HCT116 (cell line): ENCODE results near the gene ACYP1. TPM values are rescaled to one million over a fixed set of nuclear protein-coding genes. Genes with fewer than 3 reads are reported as not detected.

Source experiments
- ATAC-seq: fragments of 200-7000 bp; cut with Tn5 transposase; 2 replicates; pipeline ENCODE4 v1.9.1; 2020; ENCODE audit warnings: mild to moderate bottlenecking, moderate library complexity
- BruUV-seq: library from RNA; stranded (reverse); fragments of 400-500 nt; replicated peaks from 2 replicates; lab custom pipeline; 2021; lab: Mats Ljungman, UMichigan
- CTCF ChIA-PET: fragments of 300-600 bp; sonication (Branson Sonifier 250); formaldehyde crosslinking; loops from one replicate; lab custom pipeline; 2021; ENCODE audit warnings: antibody characterized with exemption; lab: Charles Lee
- POLR2A ChIA-PET: fragments of 300-600, 350-600 bp; sonication (Branson Sonifier 250); formaldehyde crosslinking; loops from one replicate; lab custom pipeline; 2021; ENCODE audit warnings: antibody characterized with exemption; lab: Charles Lee
- RAD21 ChIA-PET, 2 experiments: fragments of 300-600 bp; sonication (Branson Sonifier 250); formaldehyde crosslinking; loops; one replicate each; lab custom pipeline; 2023; ENCODE audit warnings: low total read pairs in 2 of 2; ENCODE audit not compliant: uncharacterized antibody in 2 of 2, unreplicated experiment in 2 of 2, low non-redundant PET in 1 of 2; lab: Charles Lee
- DNase-seq: peaks from one replicate; pipeline ENCODE4 v3.0.0-alpha.2; 2010; ENCODE audit warnings: low read depth, low spot score
- H2AFZ ChIP-seq: fragments of 200-600 bp; shearing (Covaris generic), sonication (generic); 2 replicates; pipeline ENCODE4 v1.6.1; 2017; ENCODE audit warnings: low read depth, mixed run types, mixed read lengths, antibody characterized with exemption, low read length; ENCODE audit not compliant: poor library complexity, severe bottlenecking
- H3K27ac ChIP-seq: 2 replicates; pipeline ENCODE4 v1.5.1; 2012; ENCODE audit warnings: low read depth, low read length
- H3K27me3 ChIP-seq: fragments of 200-600 bp; sonication (generic); 2 replicates; pipeline ENCODE4 v1.6.1; 2016; ENCODE audit warnings: mixed run types, low read length, mixed read lengths; ENCODE audit not compliant: insufficient read depth
- H3K36me3 ChIP-seq, 2 experiments: fragments of 200-500 bp in 1 of 2; fragments of 200-600 bp in 1 of 2; sonication (Bioruptor generic) in 1 of 2; sonication (generic) in 1 of 2; 2 replicates each; pipeline versions ENCODE4 v1.5.1 to v1.6.1; 2014 to 2016; ENCODE audit warnings: low read length in 2 of 2, inconsistent platforms in 1 of 2, mixed read lengths in 1 of 2, mixed run types in 1 of 2; ENCODE audit not compliant: insufficient read depth in 2 of 2, control insufficient read depth in 1 of 2
- H3K4me1 ChIP-seq, 2 experiments: fragments of 200-600 bp in 1 of 2; sonication (generic) in 1 of 2; 2 replicates each; pipeline versions ENCODE4 v1.5.1 to v1.6.1; 2012 to 2017; ENCODE audit warnings: low read length in 2 of 2, inconsistent platforms in 1 of 2, mild to moderate bottlenecking in 1 of 2, mixed read lengths in 1 of 2, mixed run types in 1 of 2, moderate library complexity in 1 of 2; ENCODE audit not compliant: insufficient read depth in 2 of 2, control insufficient read depth in 1 of 2
- H3K4me2 ChIP-seq: fragments of 200-600 bp; sonication (generic); 2 replicates; pipeline ENCODE4 v1.6.1; 2017; ENCODE audit warnings: mixed run types, low read length, mixed read lengths
- H3K4me3 ChIP-seq, 2 experiments: fragments of 200-600 bp in 1 of 2; sonication (generic) in 1 of 2; replicated peaks in 1 of 2; 2 replicates each; pipeline ENCODE4 v1.5.1; 2011 to 2016; ENCODE audit warnings: low read length in 2 of 2, control low read depth in 1 of 2, low read depth in 1 of 2, mild to moderate bottlenecking in 1 of 2, mixed read lengths in 1 of 2, mixed run types in 1 of 2
- H3K79me2 ChIP-seq: fragments of 200-600 bp; sonication (generic); 2 replicates; pipeline ENCODE4 v1.6.1; 2017; ENCODE audit warnings: mild to moderate bottlenecking, mixed run types, low read length, moderate library complexity, mixed read lengths; ENCODE audit not compliant: insufficient read depth
- H3K9ac ChIP-seq: fragments of 200-600 bp; sonication (generic); 2 replicates; pipeline ENCODE4 v1.6.1; 2016; ENCODE audit warnings: low read length, mixed read lengths
- H3K9me2 ChIP-seq: fragments of 200-600 bp; sonication (generic), shearing (Covaris generic); 2 replicates; pipeline ENCODE4 v1.6.1; 2017; ENCODE audit warnings: mixed run types, mild to moderate bottlenecking, moderate library complexity; ENCODE audit not compliant: insufficient read depth
- H3K9me3 ChIP-seq, 2 experiments: fragments of 200-500 bp in 1 of 2; fragments of 200-600 bp in 1 of 2; sonication (Bioruptor generic) in 1 of 2; sonication (generic) in 1 of 2; 2 replicates each; pipeline ENCODE4 v1.6.1; 2014 to 2017; ENCODE audit warnings: low read length in 2 of 2, mixed read lengths in 2 of 2, inconsistent platforms in 1 of 2, low read depth in 1 of 2, mild to moderate bottlenecking in 1 of 2, mixed run types in 1 of 2, moderate library complexity in 1 of 2; ENCODE audit not compliant: control insufficient read depth in 1 of 2, insufficient read depth in 1 of 2
- H4K20me1 ChIP-seq: fragments of 200-600 bp; sonication (generic), shearing (Covaris generic); 2 replicates; pipeline ENCODE4 v1.6.1; 2017; ENCODE audit warnings: mixed run types, mild to moderate bottlenecking, moderate library complexity; ENCODE audit not compliant: insufficient read depth
- CEBPB ChIP-seq: IDR thresholded peaks from 2 replicates; pipeline ENCODE4 v1.6.1; 2012; ENCODE audit warnings: low read depth
- ELF1 ChIP-seq: IDR thresholded peaks from 2 replicates; pipeline ENCODE4 v1.6.1; 2012; ENCODE audit warnings: low read depth, borderline replicate concordance
- EZH2phosphoT487 ChIP-seq: fragments of 200-600 bp; IDR thresholded peaks from 2 replicates; pipeline ENCODE4 v1.6.1; 2018; ENCODE audit warnings: antibody characterized with exemption, borderline replicate concordance
- POLR2A ChIP-seq: IDR thresholded peaks from 2 replicates; pipeline ENCODE4 v1.7.0; 2011; ENCODE audit warnings: borderline replicate concordance; ENCODE audit not compliant: insufficient read depth, insufficient read length; ENCODE audit errors: extremely low read depth
- SIN3A ChIP-seq: IDR thresholded peaks from 2 replicates; pipeline ENCODE4 v1.6.1; 2012; ENCODE audit warnings: low read depth
- SP1 ChIP-seq: IDR thresholded peaks from 2 replicates; pipeline ENCODE4 v1.6.1; 2012; ENCODE audit warnings: low read depth
- SRF ChIP-seq: IDR thresholded peaks from 2 replicates; pipeline ENCODE4 v1.6.1; 2012; ENCODE audit warnings: low read depth
- TCF7L2 ChIP-seq: IDR thresholded peaks from 2 replicates; pipeline ENCODE4 v1.7.0; 2011; ENCODE audit warnings: borderline replicate concordance, inconsistent platforms; ENCODE audit not compliant: insufficient read depth, insufficient read length; ENCODE audit errors: extremely low read depth
- YY1 ChIP-seq: IDR thresholded peaks from 2 replicates; pipeline ENCODE4 v1.6.1; 2011; ENCODE audit warnings: low read length, low read depth, moderate library complexity, mild to moderate bottlenecking; ENCODE audit not compliant: insufficient replicate concordance; ENCODE audit errors: extremely low read depth
- ZFX ChIP-seq: fragments of 450-650 bp; IDR thresholded peaks from 2 replicates; pipeline ENCODE4 v1.6.1; 2017
- intact Hi-C: fragments of 100-400 bp; cut with micrococcal nuclease; formaldehyde crosslinking; loops from 2 replicates; pipeline ENCODE4 v1.10.0; 2022
- total RNA-seq: library from RNA; stranded (reverse); gene quantifications from one replicate; pipeline ENCODE4 v1.2.1, GENCODE V29; 2021; ENCODE audit not compliant: unreplicated experiment
- TF ChIP-seq, protein P1 (sequence below): IDR thresholded peaks from 2 replicates; pipeline ENCODE4 v1.6.1; 2012; ENCODE audit warnings: low read depth
- TF ChIP-seq, protein P2 (sequence below): IDR thresholded peaks from 2 replicates; pipeline ENCODE4 v1.6.1; 2012

ACYP1 gene
- total RNA-seq, 1 experiment from 2014 or later, result 30.7 TPM

DNA sequence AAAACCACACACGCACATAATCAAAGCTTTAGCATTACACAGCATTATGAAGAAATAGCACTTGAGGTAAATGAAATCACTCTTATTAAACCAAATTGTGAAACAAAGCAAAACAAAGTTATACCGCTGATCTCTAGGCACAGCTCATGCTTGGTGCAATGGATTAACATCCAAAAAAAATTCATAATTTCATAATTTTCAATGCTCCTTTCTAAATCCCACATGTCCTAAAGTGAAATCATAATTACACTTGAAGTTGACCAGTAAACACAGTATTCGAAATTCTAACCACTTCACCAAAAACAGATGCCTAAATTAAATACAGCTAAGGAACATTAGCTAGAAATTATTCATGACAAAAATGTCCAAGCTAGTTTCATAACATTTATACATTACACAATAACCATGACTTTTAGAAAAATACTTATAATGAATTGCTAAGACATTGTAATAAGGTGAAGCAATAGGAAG is 14.1 kb downstream of the ACYP1 start:
- ChIA-PET POLR2A (interaction anchor here (1.4 kb wide), 1 partner anchor 20 kb away, joined by 3 read pairs; the partner anchor contains the start of gene ZC2HC1C), CTCF (no interaction called here), RAD21 (no interaction called here)
- peaks cover 14% of the 10 kb centered on the region for H3K79me2 ChIP-seq
- TF ChIP-seq CEBPB (no peak), SP1 (no peak), ELF1 (no peak), SIN3A (no peak), ZFX (no peak), YY1 (no peak), EZH2phosphoT487 (no peak), TCF7L2 (no peak), POLR2A (no peak), SRF (no peak)
- TF ChIP-seq, protein P1, sequence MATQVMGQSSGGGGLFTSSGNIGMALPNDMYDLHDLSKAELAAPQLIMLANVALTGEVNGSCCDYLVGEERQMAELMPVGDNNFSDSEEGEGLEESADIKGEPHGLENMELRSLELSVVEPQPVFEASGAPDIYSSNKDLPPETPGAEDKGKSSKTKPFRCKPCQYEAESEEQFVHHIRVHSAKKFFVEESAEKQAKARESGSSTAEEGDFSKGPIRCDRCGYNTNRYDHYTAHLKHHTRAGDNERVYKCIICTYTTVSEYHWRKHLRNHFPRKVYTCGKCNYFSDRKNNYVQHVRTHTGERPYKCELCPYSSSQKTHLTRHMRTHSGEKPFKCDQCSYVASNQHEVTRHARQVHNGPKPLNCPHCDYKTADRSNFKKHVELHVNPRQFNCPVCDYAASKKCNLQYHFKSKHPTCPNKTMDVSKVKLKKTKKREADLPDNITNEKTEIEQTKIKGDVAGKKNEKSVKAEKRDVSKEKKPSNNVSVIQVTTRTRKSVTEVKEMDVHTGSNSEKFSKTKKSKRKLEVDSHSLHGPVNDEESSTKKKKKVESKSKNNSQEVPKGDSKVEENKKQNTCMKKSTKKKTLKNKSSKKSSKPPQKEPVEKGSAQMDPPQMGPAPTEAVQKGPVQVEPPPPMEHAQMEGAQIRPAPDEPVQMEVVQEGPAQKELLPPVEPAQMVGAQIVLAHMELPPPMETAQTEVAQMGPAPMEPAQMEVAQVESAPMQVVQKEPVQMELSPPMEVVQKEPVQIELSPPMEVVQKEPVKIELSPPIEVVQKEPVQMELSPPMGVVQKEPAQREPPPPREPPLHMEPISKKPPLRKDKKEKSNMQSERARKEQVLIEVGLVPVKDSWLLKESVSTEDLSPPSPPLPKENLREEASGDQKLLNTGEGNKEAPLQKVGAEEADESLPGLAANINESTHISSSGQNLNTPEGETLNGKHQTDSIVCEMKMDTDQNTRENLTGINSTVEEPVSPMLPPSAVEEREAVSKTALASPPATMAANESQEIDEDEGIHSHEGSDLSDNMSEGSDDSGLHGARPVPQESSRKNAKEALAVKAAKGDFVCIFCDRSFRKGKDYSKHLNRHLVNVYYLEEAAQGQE, result no peak
- TF ChIP-seq, protein P2, sequence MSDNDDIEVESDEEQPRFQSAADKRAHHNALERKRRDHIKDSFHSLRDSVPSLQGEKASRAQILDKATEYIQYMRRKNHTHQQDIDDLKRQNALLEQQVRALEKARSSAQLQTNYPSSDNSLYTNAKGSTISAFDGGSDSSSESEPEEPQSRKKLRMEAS, result no peak
- no peak overlapping the region for H2AFZ ChIP-seq
- H3K4me3 ChIP-seq, result no peak overlapping the region
- peaks cover 0 to 7% of the 10 kb centered on the region in 2 experiments; a peak in 2 of 4 replicates for H3K36me3 ChIP-seq
- intact Hi-C loops, result no loop called here
- H3K4me2 ChIP-seq, result no peak overlapping the region
- H3K27ac ChIP-seq, result no peak overlapping the region
- BruUV-seq, result TSS peak; percentile 39
- no peaks in the 10 kb centered on the region for H3K9me2 ChIP-seq
- DNase-seq (no peak), ATAC-seq (no peak)
- no peaks in the 10 kb centered on the region for H4K20me1 ChIP-seq
- H3K9me3 ChIP-seq, result no peaks in the 10 kb centered on the region
- H3K9ac ChIP-seq, result no peak overlapping the region
- no peaks in the 10 kb centered on the region for H3K27me3 ChIP-seq
- H3K4me1 ChIP-seq, result peaks cover 0 to 16% of the 10 kb centered on the region in 2 experiments; a peak in 3 of 4 replicates
